ENCODE data around the gene MCAT.

The MCAT gene

DNA sequence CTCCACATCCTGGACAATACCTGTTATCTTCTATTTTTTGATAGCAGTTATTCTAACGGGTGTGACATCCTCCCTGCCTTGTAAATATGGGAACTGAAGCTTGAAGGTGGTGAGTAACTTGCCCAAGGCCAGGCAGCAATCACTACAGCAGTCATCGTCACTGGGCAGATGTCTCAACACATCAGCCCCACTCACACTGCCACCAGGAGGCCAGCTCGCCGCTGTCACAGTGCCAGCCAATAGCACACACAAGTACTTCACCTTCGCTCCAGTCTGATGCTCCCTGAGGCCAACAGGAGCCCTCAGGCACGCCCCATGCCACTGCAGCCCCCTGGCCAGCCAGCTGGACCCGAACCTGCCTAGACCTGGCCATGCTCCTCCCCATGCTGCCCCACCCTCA is 49.1 kb downstream of the MCAT start:
- no peak for DNase-seq (ENCODE audit: low spot score)

DNA sequence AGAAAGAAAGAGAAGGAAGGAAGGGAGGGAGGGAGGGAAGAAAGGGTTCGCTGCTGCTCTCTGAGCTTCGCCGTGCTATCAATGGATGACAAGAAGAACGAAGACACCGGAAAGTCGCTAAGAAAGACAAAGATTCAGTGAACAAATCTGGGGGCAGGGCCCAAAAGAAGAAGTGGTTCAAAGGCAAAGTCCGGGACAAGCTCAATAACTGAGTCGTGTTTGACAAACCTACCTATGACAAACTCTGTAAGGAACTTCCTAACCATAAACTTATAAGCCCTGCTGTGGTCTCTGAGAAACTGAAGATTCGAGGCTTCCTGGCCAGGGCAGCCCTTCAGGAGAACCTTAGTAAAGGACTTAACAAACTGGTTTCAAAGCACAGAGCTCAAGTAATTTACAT is 51.1 kb downstream of the MCAT start:
- DNase-seq (ENCODE audit: low spot score) = no peak

DNA sequence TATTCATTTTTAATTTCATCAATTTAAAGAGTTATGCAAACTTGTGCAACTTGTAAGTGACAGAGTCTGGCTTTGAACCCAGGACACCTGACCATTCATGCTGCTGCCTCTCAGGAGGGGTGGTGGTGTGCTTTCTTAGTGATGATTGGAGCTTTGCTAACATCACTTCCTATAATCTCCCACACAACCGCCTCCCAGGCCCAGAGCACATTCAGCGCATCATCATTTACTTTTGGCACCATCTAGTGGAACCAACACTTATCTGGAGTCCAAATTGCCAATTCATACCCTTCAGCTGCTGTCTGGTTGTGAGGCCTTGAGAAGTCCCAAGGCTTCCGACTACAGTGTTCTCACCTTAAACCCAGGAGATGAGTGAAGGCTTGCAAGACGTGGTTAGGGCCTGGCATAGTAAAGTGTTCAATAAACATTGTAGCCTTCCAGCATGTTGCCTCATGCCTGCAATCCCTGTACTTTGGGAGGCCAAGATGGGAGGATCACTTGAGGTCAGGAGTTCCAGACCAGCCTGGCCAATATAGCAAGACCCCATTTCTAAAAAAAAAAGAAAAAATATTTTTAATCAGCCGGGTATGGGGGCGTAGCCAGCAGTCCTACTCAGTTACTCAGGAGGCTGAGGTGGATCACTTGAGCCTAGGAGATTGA is 52.9 kb downstream of the MCAT start:
- peak; percentile 83 for DNase-seq (ENCODE audit: low spot score)

DNA sequence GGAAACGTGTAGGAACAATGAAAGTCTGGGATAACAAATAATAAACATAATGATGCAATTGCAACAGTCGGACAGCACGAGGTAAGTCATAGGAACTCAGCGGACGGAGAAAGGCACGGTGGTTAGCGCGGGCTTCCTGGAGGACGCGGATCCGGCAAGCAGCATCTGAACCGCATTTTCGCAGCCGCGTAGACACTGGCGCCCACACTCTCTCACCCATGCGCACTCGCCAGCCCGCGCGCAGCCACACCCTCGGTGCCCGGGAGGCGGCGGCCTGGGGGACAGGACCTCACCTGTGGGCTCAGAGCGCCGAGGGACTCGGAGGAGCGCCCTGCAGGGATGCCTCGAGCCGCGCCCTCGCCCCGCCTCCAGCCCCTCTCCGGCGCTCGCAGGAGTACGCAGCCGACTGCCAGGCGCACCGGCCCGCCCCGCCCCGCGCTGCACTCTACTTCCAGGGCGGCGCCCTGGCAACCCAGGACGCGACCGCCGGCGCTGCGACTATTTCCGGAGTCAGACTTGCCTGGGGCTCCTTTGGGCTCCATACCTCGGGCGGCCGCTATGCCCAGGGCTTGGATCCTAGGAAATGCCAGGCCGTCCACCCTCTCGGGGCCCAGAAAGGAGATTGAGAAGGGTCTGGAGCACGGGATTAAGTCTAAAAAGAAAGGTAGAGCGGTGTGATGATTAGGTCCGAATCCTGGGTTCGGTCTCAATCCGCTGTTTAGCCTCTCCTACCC is 54.0 kb downstream of the MCAT start, which contains the start of gene TTLL1:
TTLL1 (minus strand) TSS at position 408 of the 734 bp plus-strand sequence. CDS start 13,805 bp downstream, outside the sequence.
- peak; percentile 64 for DNase-seq (ENCODE audit: low spot score)

DNA sequence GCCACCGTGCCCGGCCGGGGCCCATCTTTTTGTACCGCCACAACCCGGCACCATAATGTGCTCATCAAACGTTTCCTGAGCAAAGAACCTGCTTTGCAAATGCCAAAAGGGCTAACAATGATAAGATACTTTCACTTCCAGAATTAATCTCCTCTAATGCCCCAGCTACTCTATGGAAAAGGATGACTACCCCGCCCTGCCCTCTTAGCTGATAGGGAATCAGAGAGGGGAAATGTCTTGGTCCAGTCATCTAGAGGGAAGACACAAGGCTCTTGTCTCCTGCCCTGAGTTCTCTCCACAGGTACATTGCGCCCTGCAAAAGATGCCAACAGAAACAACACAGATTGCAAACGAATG is 54.6 kb downstream of the MCAT start:
- peak; percentile 3 for DNase-seq (ENCODE audit: low spot score)

DNA sequence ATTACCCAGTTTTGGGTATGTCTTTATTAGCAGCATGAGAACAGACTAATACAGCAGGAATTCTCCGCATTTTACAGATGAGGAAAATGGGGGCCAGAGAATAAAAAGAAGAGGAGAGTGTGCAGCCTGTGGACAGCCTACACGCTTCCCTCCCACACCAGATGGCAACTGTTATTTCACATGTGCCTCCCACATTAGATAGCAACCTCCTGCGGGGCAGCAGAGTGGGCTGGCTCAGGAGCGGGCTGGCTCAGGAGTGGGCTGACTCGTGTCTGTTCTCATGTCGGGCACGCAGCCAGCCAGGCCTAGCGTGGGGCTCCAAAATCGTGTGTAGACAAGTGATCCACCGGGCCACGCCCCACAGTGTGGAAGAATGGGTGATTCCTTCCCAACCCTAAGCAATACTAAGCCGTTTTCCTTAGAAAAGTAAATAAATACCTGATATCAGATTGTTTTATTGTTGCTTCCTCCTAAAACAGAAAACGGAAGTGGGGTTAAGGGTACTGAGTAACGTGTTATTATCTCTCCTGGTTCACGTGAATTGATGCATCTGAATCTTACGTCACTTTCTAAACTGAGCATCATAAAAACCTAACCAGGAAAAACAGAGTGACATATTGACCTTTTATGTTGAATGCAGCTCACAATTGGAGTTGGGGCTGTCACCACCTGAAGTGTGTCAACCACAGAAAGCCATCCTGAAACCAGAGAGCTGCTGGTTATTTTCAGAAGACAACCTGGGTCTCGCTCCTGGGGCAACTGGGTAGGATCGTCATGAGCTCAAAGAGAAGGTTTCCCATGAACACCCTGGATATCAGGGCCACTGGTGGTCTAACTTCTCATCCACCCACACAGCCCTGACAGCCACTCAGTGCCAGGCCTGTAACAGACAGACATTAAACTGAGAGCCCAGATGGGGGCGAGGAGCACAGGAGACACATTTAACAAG is 57.3 kb downstream of the MCAT start:
- DNase-seq (ENCODE audit: low spot score) = no peak

Data from pons (tissue), 1 donor.